ENCODE measurements around the gene SLC2A10. TPM values are rescaled to one million over a fixed set of nuclear protein-coding genes. Genes with fewer than 3 reads are reported as not detected.
"Not testable (repeated sequence)": the region's sequence is repeated elsewhere in the genome, so short reads cannot be mapped to it uniquely, and the experiment has no call there.

SLC2A10 gene
- total RNA-seq, 1 experiment from 2014 or later = 7.4 TPM

- no peak for DNase-seq
- H3K4me3 ChIP-seq (ENCODE audit: insufficient read depth, low read depth, low read length) = no peak overlapping the region
These were observed 35.0 kb upstream of the SLC2A10 start for GRCh38 chr20:46674253-46675083.

GRCh38 chr20:46676649-46677316 lies 32.7 kb upstream of the SLC2A10 start:
- H3K4me3 ChIP-seq (ENCODE audit: insufficient read depth, low read depth, low read length); H3K27me3 ChIP-seq (ENCODE audit: control insufficient read depth, insufficient read depth, low read length); H3K36me3 ChIP-seq (replicated peaks; ENCODE audit: control insufficient read depth, insufficient read depth, low read length); DNase-seq: not testable (repeated sequence)

More at GRCh38 chr20:46674253-46675083, 35.0 kb upstream of the SLC2A10 start:
- Histone ChIP-seq H3K36me3 (replicated peaks; ENCODE audit: control insufficient read depth, insufficient read depth, low read length) (no peaks in the 10 kb centered on the region; the same call in none of the 2 replicates), H3K27me3 (ENCODE audit: control insufficient read depth, insufficient read depth, low read length) (no peaks in the 10 kb centered on the region)

- Histone ChIP-seq H3K27me3 (ENCODE audit: control insufficient read depth, insufficient read depth, low read length) (no peaks in the 10 kb centered on the region), H3K4me3 (ENCODE audit: insufficient read depth, low read depth, low read length) (no peak overlapping the region), H3K36me3 (replicated peaks; ENCODE audit: control insufficient read depth, insufficient read depth, low read length) (peaks cover 8% of the 10 kb centered on the region)
- no peak for DNase-seq
These were observed 31.8 kb upstream of the SLC2A10 start for GRCh38 chr20:46677608-46678007.

- H3K36me3 ChIP-seq (replicated peaks; ENCODE audit: control insufficient read depth, insufficient read depth, low read length) = peaks cover 8% of the 10 kb centered on the region
- DNase-seq = no peak
- H3K27me3 ChIP-seq (ENCODE audit: control insufficient read depth, insufficient read depth, low read length) = no peaks in the 10 kb centered on the region
- no peak overlapping the region for H3K4me3 ChIP-seq (ENCODE audit: insufficient read depth, low read depth, low read length)
These were observed 30.9 kb upstream of the SLC2A10 start for GRCh38 chr20:46678516-46678915.

- DNase-seq = no peak
- no peaks in the 10 kb centered on the region for H3K27me3 ChIP-seq (ENCODE audit: control insufficient read depth, insufficient read depth, low read length)
- no peak overlapping the region for H3K4me3 ChIP-seq (ENCODE audit: insufficient read depth, low read depth, low read length)
- H3K36me3 ChIP-seq (replicated peaks; ENCODE audit: control insufficient read depth, insufficient read depth, low read length) = peaks cover 10% of the 10 kb centered on the region
These were observed 28.8 kb upstream of the SLC2A10 start for GRCh38 chr20:46680684-46681031.

GRCh38 chr20:46681032-46681854 lies 28.2 kb upstream of the SLC2A10 start:
- Histone ChIP-seq H3K36me3 (replicated peaks; ENCODE audit: control insufficient read depth, insufficient read depth, low read length) (peaks cover 11% of the 10 kb centered on the region), H3K27me3 (ENCODE audit: control insufficient read depth, insufficient read depth, low read length) (no peaks in the 10 kb centered on the region), H3K4me3 (ENCODE audit: insufficient read depth, low read depth, low read length) (no peak overlapping the region)
- DNase-seq = peak; percentile 52

- DNase-seq = no peak
- Histone ChIP-seq H3K36me3 (replicated peaks; ENCODE audit: control insufficient read depth, insufficient read depth, low read length) (peaks cover 17% of the 10 kb centered on the region), H3K4me3 (ENCODE audit: insufficient read depth, low read depth, low read length) (no peak overlapping the region), H3K27me3 (ENCODE audit: control insufficient read depth, insufficient read depth, low read length) (no peaks in the 10 kb centered on the region)
These were observed 27.2 kb upstream of the SLC2A10 start for GRCh38 chr20:46682063-46682821.

GRCh38 chr20:46683011-46683667 lies 26.3 kb upstream of the SLC2A10 start:
- Histone ChIP-seq H3K4me3 (ENCODE audit: insufficient read depth, low read depth, low read length) (peak overlapping the region; percentile 62), H3K27me3 (ENCODE audit: control insufficient read depth, insufficient read depth, low read length) (no peaks in the 10 kb centered on the region), H3K36me3 (replicated peaks; ENCODE audit: control insufficient read depth, insufficient read depth, low read length) (peaks cover 17% of the 10 kb centered on the region)
- DNase-seq = no peak

GRCh38 chr20:46683668-46683938 lies 25.8 kb upstream of the SLC2A10 start:
- no peaks in the 10 kb centered on the region for H3K27me3 ChIP-seq (ENCODE audit: control insufficient read depth, insufficient read depth, low read length)
- H3K4me3 ChIP-seq (ENCODE audit: insufficient read depth, low read depth, low read length) = peak overlapping the region; percentile 62
- peaks cover 17% of the 10 kb centered on the region for H3K36me3 ChIP-seq (replicated peaks; ENCODE audit: control insufficient read depth, insufficient read depth, low read length)
- no peak for DNase-seq

GRCh38 chr20:46683939-46684750 lies 25.3 kb upstream of the SLC2A10 start:
- DNase-seq = peak; percentile 68
- Histone ChIP-seq H3K36me3 (replicated peaks; ENCODE audit: control insufficient read depth, insufficient read depth, low read length) (peaks cover 17% of the 10 kb centered on the region), H3K27me3 (ENCODE audit: control insufficient read depth, insufficient read depth, low read length) (no peaks in the 10 kb centered on the region), H3K4me3 (ENCODE audit: insufficient read depth, low read depth, low read length) (peak overlapping the region; percentile 62)

- Histone ChIP-seq H3K36me3 (replicated peaks; ENCODE audit: control insufficient read depth, insufficient read depth, low read length) (peaks cover 9% of the 10 kb centered on the region), H3K4me3 (ENCODE audit: insufficient read depth, low read depth, low read length) (peak overlapping the region; percentile 94), H3K27me3 (ENCODE audit: control insufficient read depth, insufficient read depth, low read length) (no peaks in the 10 kb centered on the region)
- no peak for DNase-seq
These were observed 21.0 kb upstream of the SLC2A10 start for GRCh38 chr20:46688151-46689081.

GRCh38 chr20:46689082-46689753 lies 20.2 kb upstream of the SLC2A10 start, which contains the start of gene TP53RK:
Gene TP53RK (minus strand): TSS chr20:46689444. CDS start chr20:46689414, 30 bp downstream.
- peak; percentile 90 for DNase-seq
- peaks cover 9% of the 10 kb centered on the region for H3K36me3 ChIP-seq (replicated peaks; ENCODE audit: control insufficient read depth, insufficient read depth, low read length)
- H3K27me3 ChIP-seq (ENCODE audit: control insufficient read depth, insufficient read depth, low read length) = no peaks in the 10 kb centered on the region
- peak within 1 kb of the TSS; percentile 94 for H3K4me3 ChIP-seq (ENCODE audit: insufficient read depth, low read depth, low read length)
